Bronchial epithelial cell (primary cell): ENCODE measurements around the gene BRWD1. TPM values are rescaled to one million over a fixed set of nuclear protein-coding genes. Genes with fewer than 3 reads are reported as not detected.

Experiments
- DNase-seq: peaks from one replicate; pipeline ENCODE4 v3.0.0-alpha.2; 2010; ENCODE audit warnings: low read depth
- FAIRE-seq: peaks from 2 replicates; lab custom pipeline; 2011; peaks lifted over from hg19 to GRCh38; lab: Jason Lieb, UNC
- H3K27me3 ChIP-seq: 2 replicates; pipeline ENCODE4 v1.5.1; 2011; ENCODE audit warnings: low read length; ENCODE audit not compliant: control insufficient read depth, insufficient read depth
- H3K36me3 ChIP-seq: 2 replicates; pipeline ENCODE4 v1.5.1; 2011; ENCODE audit warnings: low read length; ENCODE audit not compliant: control insufficient read depth, insufficient read depth
- H3K4me3 ChIP-seq: 2 replicates; pipeline ENCODE4 v1.5.1; 2011; ENCODE audit warnings: mild to moderate bottlenecking, low read depth, low read length, control low read depth
- total RNA-seq: library from RNA; depleted of rRNA; stranded (reverse); fragments of >200 nt; gene quantifications from 2 replicates; pipeline ENCODE4 v1.2.1, GENCODE V29; 2014
- TF ChIP-seq, protein P1 (sequence below): IDR thresholded peaks from 2 replicates; pipeline ENCODE4 v1.5.1; 2011; ENCODE audit warnings: mild to moderate bottlenecking, moderate library complexity, low read length, control low read depth, inconsistent platforms; ENCODE audit not compliant: insufficient read depth, severe bottlenecking

The BRWD1 gene
- total RNA-seq, 1 donor from 2014 or later: 71.6 TPM

DNA sequence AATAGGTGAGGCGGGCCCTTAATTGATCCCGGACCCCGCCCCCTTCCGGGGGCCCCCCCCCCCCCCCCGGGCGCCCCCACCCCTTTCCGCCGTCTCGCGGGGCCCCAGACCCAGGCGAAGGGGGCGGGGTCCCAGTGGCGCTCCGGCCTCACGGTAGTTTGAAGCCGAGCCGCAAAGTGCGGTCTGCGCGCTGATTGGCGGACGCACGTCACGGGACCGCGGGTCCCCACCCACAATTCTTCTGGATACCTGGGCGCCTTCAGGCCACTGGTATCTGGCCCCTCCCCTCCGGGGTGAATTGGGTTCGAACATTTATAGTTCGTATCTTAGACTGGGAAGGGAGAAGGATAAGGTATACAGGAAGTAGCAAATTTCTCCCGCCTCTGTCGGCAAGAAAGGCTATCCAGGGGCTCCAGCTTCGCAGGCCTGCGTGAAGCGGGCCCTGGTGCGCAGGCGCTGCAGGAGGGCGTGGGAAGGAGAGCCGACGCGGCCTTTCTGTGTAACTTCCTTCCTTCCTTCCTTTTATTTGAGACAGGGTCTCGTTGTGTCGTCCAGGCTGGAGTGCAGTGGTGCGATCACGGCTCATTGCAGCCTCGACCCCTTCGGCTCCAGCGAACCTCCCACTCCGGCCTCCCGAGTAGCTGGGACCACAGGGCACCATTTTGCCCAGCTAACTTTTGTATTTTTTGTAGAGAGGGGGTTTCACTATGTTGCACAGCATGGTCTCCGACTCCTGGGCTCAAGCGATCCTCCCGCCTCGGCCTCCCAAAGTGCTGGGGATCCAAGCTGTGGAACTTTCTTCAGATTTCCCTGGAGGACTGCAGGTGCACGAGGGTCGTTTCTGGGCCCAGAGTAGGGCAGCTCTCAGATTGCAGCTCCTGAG, 36.0 kb upstream of the BRWD1 start:
- DNase-seq (peak; percentile 91), FAIRE-seq (no peak)
- Histone ChIP-seq H3K4me3 (peak overlapping the region; percentile 41), H3K36me3 (peaks cover 2% of the 10 kb centered on the region), H3K27me3 (no peaks in the 10 kb centered on the region)
- TF ChIP-seq, protein P1, sequence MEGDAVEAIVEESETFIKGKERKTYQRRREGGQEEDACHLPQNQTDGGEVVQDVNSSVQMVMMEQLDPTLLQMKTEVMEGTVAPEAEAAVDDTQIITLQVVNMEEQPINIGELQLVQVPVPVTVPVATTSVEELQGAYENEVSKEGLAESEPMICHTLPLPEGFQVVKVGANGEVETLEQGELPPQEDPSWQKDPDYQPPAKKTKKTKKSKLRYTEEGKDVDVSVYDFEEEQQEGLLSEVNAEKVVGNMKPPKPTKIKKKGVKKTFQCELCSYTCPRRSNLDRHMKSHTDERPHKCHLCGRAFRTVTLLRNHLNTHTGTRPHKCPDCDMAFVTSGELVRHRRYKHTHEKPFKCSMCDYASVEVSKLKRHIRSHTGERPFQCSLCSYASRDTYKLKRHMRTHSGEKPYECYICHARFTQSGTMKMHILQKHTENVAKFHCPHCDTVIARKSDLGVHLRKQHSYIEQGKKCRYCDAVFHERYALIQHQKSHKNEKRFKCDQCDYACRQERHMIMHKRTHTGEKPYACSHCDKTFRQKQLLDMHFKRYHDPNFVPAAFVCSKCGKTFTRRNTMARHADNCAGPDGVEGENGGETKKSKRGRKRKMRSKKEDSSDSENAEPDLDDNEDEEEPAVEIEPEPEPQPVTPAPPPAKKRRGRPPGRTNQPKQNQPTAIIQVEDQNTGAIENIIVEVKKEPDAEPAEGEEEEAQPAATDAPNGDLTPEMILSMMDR: no peak

DNA sequence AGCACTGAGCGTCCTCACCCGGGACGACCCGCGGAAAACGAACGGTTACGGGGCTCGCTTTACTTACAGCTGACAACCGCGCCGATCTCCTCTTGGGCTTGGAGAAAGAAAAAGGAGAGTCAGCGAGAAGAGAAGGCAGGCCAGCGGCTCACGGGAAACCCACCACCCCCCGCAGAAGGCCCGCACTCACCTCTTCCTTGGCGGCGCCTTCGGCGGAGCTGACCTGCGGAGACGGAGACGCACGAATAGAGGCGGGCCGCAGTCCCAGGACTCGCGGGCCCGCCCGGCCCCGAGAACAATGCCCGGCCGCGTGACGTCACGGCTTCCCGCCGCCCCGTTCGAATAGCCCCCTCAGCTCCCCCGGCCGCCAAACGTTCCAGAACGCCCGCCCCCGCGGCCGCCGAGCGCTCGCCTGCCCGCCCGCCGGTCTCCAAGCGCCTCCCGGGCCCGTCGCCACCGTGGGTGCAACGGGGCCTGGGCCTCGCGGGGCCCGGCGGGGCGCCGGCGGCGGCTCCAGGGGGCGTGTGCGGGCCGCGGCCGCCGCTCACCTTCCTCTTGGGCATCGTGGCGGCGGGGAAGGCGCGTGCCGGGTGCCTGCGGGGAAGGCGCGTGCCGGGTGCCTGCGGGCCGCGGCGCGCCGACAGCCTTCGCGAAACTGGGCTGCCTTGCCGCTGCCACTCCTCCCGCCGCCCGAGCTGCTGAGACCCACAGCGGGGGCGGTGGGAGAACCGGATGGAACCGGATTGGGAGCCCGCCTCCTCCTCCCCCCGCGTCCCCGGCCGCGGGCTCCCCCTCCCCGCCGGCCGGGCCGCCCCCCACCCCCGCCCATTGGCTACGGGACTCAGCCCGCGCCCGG, 35.2 kb upstream of the BRWD1 start, which contains the start of gene HMGN1:
HMGN1 (minus strand) TSS at position 734 of the 856 bp plus-strand sequence; CDS start at position 563, 171 bp downstream.
- peak; percentile 55 for DNase-seq
- H3K36me3 ChIP-seq: peaks cover 4% of the 10 kb centered on the region
- H3K27me3 ChIP-seq: no peaks in the 10 kb centered on the region
- H3K4me3 ChIP-seq: peak within 1 kb of the TSS; percentile 70
- TF ChIP-seq, protein P1: no peak
- FAIRE-seq: no peak

DNA sequence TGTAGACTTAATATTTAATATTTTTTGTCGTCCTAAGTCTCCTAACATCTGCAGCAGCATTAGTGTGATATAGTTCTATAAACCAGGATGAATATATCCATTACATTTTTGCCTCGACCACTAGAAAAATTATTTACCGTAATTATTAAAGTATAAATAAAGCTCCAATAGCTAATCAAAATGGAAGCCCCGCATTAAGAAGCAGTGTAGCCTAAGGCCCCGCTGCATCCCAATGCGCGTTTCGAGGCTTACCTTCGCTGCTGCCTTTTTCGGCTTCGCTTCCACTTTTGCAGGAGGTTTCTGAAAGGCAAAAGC, 34.6 kb upstream of the BRWD1 start:
- Histone ChIP-seq H3K27me3 (no peaks in the 10 kb centered on the region), H3K36me3 (peaks cover 9% of the 10 kb centered on the region), H3K4me3 (peak overlapping the region; percentile 70)
- FAIRE-seq (no peak), DNase-seq (no peak)
- TF ChIP-seq, protein P1: no peak

DNA sequence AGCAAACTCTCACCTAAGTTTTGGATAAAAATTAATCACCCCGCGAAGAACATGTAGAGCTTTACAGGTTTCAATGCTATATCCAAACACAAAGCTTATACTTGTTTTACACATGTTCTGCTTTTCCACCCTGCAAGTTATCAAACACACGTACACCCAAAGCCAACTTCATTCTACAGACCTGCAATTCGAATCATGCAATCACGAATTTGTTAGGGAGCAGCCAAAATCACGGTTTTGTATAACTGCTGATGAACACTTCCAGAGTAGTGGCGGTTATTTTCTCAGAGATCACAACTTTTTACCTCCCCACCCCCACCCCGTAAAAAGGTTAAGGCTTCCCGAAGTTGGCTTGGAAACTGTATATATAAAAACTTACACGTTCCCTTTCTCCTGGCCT, 34.1 kb upstream of the BRWD1 start:
- TF ChIP-seq, protein P1: no peak
- DNase-seq (no peak), FAIRE-seq (no peak)
- peak overlapping the region; percentile 70 for H3K4me3 ChIP-seq
- H3K36me3 ChIP-seq: peaks cover 9% of the 10 kb centered on the region
- H3K27me3 ChIP-seq: no peaks in the 10 kb centered on the region

DNA sequence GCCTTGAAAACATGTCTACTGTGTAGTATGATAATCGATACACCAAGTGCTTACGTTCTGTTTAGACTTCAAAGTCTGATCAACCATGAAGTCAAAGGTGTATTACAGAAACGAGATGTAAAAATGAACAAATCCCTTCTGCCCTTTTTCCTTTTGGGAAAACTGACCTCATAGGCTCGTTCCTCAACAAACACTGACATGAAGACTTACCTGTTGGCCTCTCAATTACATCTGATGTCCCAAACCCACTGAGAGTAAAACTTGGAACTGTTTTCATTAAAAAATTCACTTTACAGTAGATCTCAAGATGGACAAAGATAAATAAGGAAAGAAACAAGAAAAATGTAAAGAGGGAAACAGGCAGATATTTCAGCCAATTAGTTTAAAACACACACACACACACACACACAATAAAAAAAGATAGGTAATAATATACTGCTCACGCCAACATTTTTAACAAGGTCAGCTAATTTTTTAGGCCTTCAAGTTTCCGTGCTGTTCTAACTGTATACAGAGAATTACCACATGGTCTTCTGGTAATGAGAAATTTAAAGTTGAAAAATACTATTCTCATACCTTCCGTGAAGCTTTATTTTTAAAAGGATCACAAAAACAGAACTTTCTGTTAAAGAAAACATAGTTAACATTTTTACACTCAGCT, 33.4 kb upstream of the BRWD1 start:
- TF ChIP-seq, protein P1: no peak
- Histone ChIP-seq H3K4me3 (peak overlapping the region; percentile 11), H3K36me3 (peaks cover 10% of the 10 kb centered on the region), H3K27me3 (no peaks in the 10 kb centered on the region)
- FAIRE-seq (no peak), DNase-seq (no peak)
